Trophoblast cell (in vitro differentiated cells and primary cell): Measurements from ENCODE around the gene OSBPL1A.

Source experiments
- DNase-seq, 2 donors: peaks; one replicate each; pipeline ENCODE4 v3.0.0-alpha.2; 2016
- H2AFZ ChIP-seq: 2 replicates; pipeline ENCODE4 v1.6.1; 2013; ENCODE audit warnings: low read length, moderate library complexity, mild to moderate bottlenecking; ENCODE audit not compliant: insufficient read depth, poor library complexity
- H2AK5ac ChIP-seq: 2 replicates; pipeline ENCODE4 v1.6.1; 2013; ENCODE audit warnings: mild to moderate bottlenecking, low read length
- H2BK120ac ChIP-seq: 2 replicates; pipeline ENCODE4 v1.6.1; 2013; ENCODE audit warnings: low read length, mild to moderate bottlenecking, moderate library complexity; ENCODE audit not compliant: insufficient read depth, poor library complexity
- H2BK12ac ChIP-seq: 2 replicates; pipeline ENCODE4 v1.6.1; 2013; ENCODE audit warnings: mild to moderate bottlenecking, low read length, moderate library complexity
- H2BK5ac ChIP-seq: 2 replicates; pipeline ENCODE4 v1.6.1; 2013; ENCODE audit warnings: low read length, low read depth, moderate library complexity, mild to moderate bottlenecking; ENCODE audit not compliant: poor library complexity
- H3K14ac ChIP-seq: 2 replicates; pipeline ENCODE4 v1.6.1; 2013; ENCODE audit warnings: mild to moderate bottlenecking, low read length
- H3K18ac ChIP-seq: 2 replicates; pipeline ENCODE4 v1.6.1; 2013; ENCODE audit warnings: mild to moderate bottlenecking, low read length
- H3K23ac ChIP-seq: 2 replicates; pipeline ENCODE4 v1.6.1; 2013; ENCODE audit warnings: low read length
- H3K27ac ChIP-seq: 2 replicates; pipeline ENCODE4 v1.5.1; 2013; ENCODE audit warnings: low read depth, mild to moderate bottlenecking, inconsistent platforms, low read length, moderate library complexity
- H3K27me3 ChIP-seq: 2 replicates; pipeline ENCODE4 v1.6.1; 2013; ENCODE audit warnings: inconsistent platforms, mild to moderate bottlenecking, low read length, moderate library complexity; ENCODE audit not compliant: insufficient read depth
- H3K36me3 ChIP-seq, 2 experiments: 1 replicate in 1 of 2; 2 replicates in 1 of 2; pipeline ENCODE4 v1.6.1; 2013; ENCODE audit warnings: low read length in 2 of 2, mild to moderate bottlenecking in 2 of 2, moderate library complexity in 1 of 2; ENCODE audit not compliant: insufficient read depth in 2 of 2, control insufficient read depth in 1 of 2
- H3K4ac ChIP-seq: 2 replicates; pipeline ENCODE4 v1.6.1; 2013; ENCODE audit warnings: low read depth, mild to moderate bottlenecking, low read length, moderate library complexity
- H3K4me1 ChIP-seq, 2 experiments: 1 replicate in 1 of 2; 2 replicates in 1 of 2; pipeline ENCODE4 v1.6.1; 2013; ENCODE audit warnings: low read length in 2 of 2, mild to moderate bottlenecking in 2 of 2, moderate library complexity in 1 of 2; ENCODE audit not compliant: insufficient read depth in 2 of 2, control insufficient read depth in 1 of 2
- H3K4me2 ChIP-seq: 2 replicates; pipeline ENCODE4 v1.6.1; 2013; ENCODE audit warnings: inconsistent platforms, mild to moderate bottlenecking, low read length, moderate library complexity
- H3K4me3 ChIP-seq: 2 replicates; pipeline ENCODE4 v1.5.1; 2013; ENCODE audit warnings: mild to moderate bottlenecking, low read depth, low read length, inconsistent platforms
- H3K79me1 ChIP-seq: one replicate; pipeline ENCODE4 v1.6.1; 2013; ENCODE audit warnings: low read length
- H3K79me2 ChIP-seq: 2 replicates; pipeline ENCODE4 v1.6.1; 2013; ENCODE audit warnings: low read length, mild to moderate bottlenecking; ENCODE audit not compliant: control insufficient read depth, insufficient read depth, poor library complexity
- H3K9ac ChIP-seq: 2 replicates; pipeline ENCODE4 v1.6.1; 2013; ENCODE audit warnings: mild to moderate bottlenecking, low read length
- H3K9me3 ChIP-seq: 2 replicates; pipeline ENCODE4 v1.6.1; 2013; ENCODE audit warnings: low read depth, mild to moderate bottlenecking, control low read depth, inconsistent platforms, low read length; ENCODE audit not compliant: insufficient read depth
- H4K12ac ChIP-seq: 2 replicates; pipeline ENCODE4 v1.6.1; 2013; ENCODE audit warnings: low read depth, mild to moderate bottlenecking, low read length, moderate library complexity
- H4K8ac ChIP-seq: 2 replicates; pipeline ENCODE4 v1.6.1; 2013; ENCODE audit warnings: low read depth, mild to moderate bottlenecking, low read length, moderate library complexity
- H4K91ac ChIP-seq: one replicate; pipeline ENCODE4 v1.6.1; 2013; ENCODE audit warnings: low read depth, mild to moderate bottlenecking, low read length, moderate library complexity
- WGBS: extraction: QIAGEN DNeasy Blood & Tissue Kit; methylation state at CpG from one replicate; pipeline ENCODE4 v1.1.7; 2013; ENCODE audit warnings: missing lambda C conversion rate; ENCODE audit not compliant: insufficient read length, insufficient coverage; ENCODE audit errors: extremely low coverage; 5-methylcytosine and 5-hydroxymethylcytosine counted together

The OSBPL1A gene

DNA sequence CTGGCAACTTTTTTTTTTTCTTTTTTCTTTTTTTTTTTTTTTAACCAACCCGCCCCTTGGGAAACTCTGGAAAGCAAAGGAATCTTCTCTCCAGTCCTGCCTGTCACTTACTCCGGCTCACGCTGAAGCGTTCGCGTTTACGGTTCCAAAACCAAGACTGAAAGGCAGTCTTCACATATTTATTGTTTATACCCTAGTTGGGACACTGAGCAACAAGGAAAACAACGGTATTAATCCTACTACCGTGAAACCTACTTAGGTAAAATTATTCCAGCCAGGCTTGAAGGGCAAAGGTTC is 125.4 kb downstream of the OSBPL1A start:
- no CpG with 5 or more reads among the region's 9 CpGs for WGBS
- Histone ChIP-seq H3K79me1 (peaks cover 8% of the 10 kb centered on the region), H3K4me3 (peak overlapping the region; percentile 90), H2BK120ac (no peak overlapping the region), H3K23ac (no peak overlapping the region), H3K4me1 (no peaks in the 10 kb centered on the region), H3K9ac (no peak overlapping the region), H2AK5ac (no peak overlapping the region), H2AFZ (peak overlapping the region; percentile 52), H3K36me3 (no peaks in the 10 kb centered on the region), H3K4me2 (peak overlapping the region; percentile 96), H3K27me3 (no peaks in the 10 kb centered on the region), H3K79me2 (peaks cover 8% of the 10 kb centered on the region), H3K14ac (no peak overlapping the region), H4K91ac (no peak overlapping the region), H4K12ac (no peak overlapping the region), H3K4ac (peak overlapping the region; percentile 28), H3K18ac (no peak overlapping the region), H3K9me3 (no peaks in the 10 kb centered on the region), H3K27ac (peak overlapping the region; percentile 93), H2BK5ac (peak overlapping the region; percentile 88), H4K8ac (peak overlapping the region; percentile 88), H2BK12ac (peak overlapping the region; percentile 53)
- no peak for DNase-seq

DNA sequence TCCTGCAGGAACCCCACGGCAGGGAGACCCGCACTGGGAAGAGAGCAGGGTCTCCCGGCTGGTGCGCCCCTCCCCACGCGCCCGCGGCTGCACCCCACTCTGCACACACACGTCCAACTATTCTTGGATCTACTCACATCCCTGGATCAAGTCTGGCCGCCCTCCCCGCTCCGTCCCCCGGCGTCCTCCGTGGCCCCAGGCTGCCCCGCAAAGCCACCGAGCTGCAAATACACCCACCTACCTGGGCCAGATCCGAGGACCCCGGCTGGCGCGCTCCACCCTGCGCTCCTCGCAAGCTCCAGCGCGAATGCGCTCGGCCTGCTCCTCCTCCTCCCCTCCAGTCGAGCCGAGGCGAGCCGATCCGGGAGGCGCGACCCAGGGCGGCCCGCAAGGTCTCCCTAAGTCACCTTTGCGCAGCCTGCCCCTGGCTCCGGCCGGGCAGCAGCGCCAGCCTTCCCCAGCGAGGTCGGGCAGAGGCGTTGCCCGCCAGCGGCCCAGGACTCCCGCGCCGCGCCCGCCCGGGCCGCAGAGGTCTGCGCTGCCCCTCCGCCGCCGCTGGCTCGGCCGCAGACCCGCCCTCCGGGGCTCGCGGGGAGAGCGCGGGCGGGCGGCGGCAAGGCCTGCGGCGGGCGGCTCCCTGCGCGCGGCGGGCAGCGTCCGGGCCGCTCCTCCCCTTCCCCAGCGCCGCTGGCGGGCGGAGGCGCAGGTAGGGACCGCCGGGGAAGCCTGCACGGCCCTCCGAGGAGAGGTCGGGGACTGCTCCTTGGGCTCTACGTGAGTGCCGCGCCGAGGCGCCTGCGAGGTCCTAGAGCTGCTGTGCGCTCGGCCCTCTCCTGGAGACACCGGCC is 126.0 kb downstream of the OSBPL1A start:
- no CpG with 5 or more reads among the region's 96 CpGs for WGBS
- peak overlapping the region; percentile 28 for H3K4ac ChIP-seq
- H2AK5ac ChIP-seq, result no peak overlapping the region
- H3K14ac ChIP-seq, result peak overlapping the region; percentile 88
- H3K4me3 ChIP-seq, result peak overlapping the region; percentile 90
- no peaks in the 10 kb centered on the region for H3K4me1 ChIP-seq
- peak overlapping the region; percentile 65 for H2AFZ ChIP-seq
- H3K9me3 ChIP-seq, result no peaks in the 10 kb centered on the region
- peak overlapping the region; percentile 96 for H3K4me2 ChIP-seq
- no peak overlapping the region for H3K23ac ChIP-seq
- peak; percentile 80 to 82 for DNase-seq
- H4K8ac ChIP-seq, result peak overlapping the region; percentile 88
- H3K27ac ChIP-seq, result peak overlapping the region; percentile 93
- peak overlapping the region; percentile 43 for H3K18ac ChIP-seq
- peak overlapping the region; percentile 88 for H2BK5ac ChIP-seq
- no peaks in the 10 kb centered on the region for H3K27me3 ChIP-seq
- H4K12ac ChIP-seq, result peak overlapping the region; percentile 47
- H2BK120ac ChIP-seq, result peak overlapping the region; percentile 76
- H2BK12ac ChIP-seq, result peak overlapping the region; percentile 55
- H3K79me1 ChIP-seq, result peaks cover 8% of the 10 kb centered on the region
- peak overlapping the region; percentile 89 for H4K91ac ChIP-seq
- H3K79me2 ChIP-seq, result peaks cover 8% of the 10 kb centered on the region
- H3K36me3 ChIP-seq, result no peaks in the 10 kb centered on the region
- H3K9ac ChIP-seq, result peak overlapping the region; percentile 96

DNA sequence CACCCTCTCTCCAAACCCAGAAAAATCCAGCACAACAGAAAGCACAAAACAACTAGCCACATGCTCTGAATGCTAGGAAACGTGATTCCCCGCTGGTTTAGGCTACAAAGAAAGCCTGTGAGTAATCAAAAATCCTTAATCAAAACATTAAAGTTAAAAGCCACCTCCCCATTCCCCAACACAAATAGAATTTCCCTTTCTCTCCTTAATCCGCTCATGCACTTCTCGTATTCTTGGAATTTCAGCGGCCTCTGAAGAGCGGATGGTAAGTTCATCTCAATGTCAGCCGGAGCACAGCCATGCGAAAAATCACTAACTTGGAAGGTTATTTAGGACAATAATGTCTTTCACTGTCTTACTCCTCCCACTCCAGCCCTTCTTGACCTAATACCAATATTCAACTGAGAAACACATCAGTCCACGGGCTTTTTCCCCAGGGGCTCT is 126.7 kb downstream of the OSBPL1A start:
- H3K27ac ChIP-seq, result peak overlapping the region; percentile 93
- no peak overlapping the region for H3K9ac ChIP-seq
- peak overlapping the region; percentile 96 for H3K4me2 ChIP-seq
- no peak overlapping the region for H2BK12ac ChIP-seq
- peak overlapping the region; percentile 46 for H4K8ac ChIP-seq
- peak overlapping the region; percentile 43 for H3K18ac ChIP-seq
- no peak overlapping the region for H4K91ac ChIP-seq
- no peak overlapping the region for H2AK5ac ChIP-seq
- peak overlapping the region; percentile 65 for H2AFZ ChIP-seq
- peak overlapping the region; percentile 90 for H3K4me3 ChIP-seq
- H3K9me3 ChIP-seq, result no peaks in the 10 kb centered on the region
- H3K4ac ChIP-seq, result no peak overlapping the region
- no peak overlapping the region for H2BK5ac ChIP-seq
- no peaks in the 10 kb centered on the region for H3K36me3 ChIP-seq
- peaks cover 8% of the 10 kb centered on the region for H3K79me2 ChIP-seq
- no peak overlapping the region for H4K12ac ChIP-seq
- H3K27me3 ChIP-seq, result no peaks in the 10 kb centered on the region
- H3K4me1 ChIP-seq, result no peaks in the 10 kb centered on the region
- H3K79me1 ChIP-seq, result peaks cover 8% of the 10 kb centered on the region
- peak overlapping the region; percentile 35 for H2BK120ac ChIP-seq
- peak overlapping the region; percentile 88 for H3K14ac ChIP-seq
- no CpG with 5 or more reads among the region's 9 CpGs for WGBS
- H3K23ac ChIP-seq, result no peak overlapping the region
- DNase-seq, result peak in 1 of 2 donors; percentile 25

DNA sequence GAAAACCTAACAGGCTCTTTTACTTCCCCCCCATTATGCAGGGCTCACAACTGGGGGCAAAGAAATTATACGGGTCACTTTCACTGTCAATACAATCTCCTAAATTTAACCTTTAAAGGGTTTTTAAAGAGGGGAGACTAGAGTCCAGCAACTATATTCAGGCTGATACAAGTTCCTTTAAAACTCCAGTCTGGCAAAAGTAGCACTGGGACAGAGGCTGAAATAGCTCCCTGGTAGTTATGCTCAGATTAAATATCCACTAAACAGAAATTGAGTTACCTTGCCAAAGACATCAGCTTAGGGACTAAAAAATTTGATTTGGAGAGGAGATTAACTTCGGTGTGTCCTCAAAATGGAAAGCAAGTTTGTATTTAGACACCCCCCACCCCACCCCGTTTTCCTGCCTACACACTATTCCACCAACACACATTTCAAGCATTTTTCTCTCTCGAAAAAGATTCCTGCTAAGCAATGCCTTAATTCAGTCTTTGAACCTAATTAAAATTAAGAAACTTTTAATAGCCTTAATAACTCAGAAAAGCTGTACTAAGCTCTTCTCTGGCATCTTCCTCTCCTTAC is 127.2 kb downstream of the OSBPL1A start:
- Histone ChIP-seq H2AK5ac (no peak overlapping the region), H3K4me3 (no peak overlapping the region), H3K36me3 (peaks cover 0 to 2% of the 10 kb centered on the region in 2 experiments), H3K27me3 (no peaks in the 10 kb centered on the region), H3K23ac (no peak overlapping the region), H3K14ac (no peak overlapping the region), H4K8ac (no peak overlapping the region), H3K9ac (no peak overlapping the region), H2BK12ac (no peak overlapping the region), H2AFZ (no peak overlapping the region), H2BK120ac (no peak overlapping the region), H4K12ac (no peak overlapping the region), H3K4me2 (peak overlapping the region; percentile 96), H3K79me2 (peaks cover 9% of the 10 kb centered on the region), H3K18ac (no peak overlapping the region), H2BK5ac (no peak overlapping the region), H3K9me3 (no peaks in the 10 kb centered on the region), H3K4me1 (no peaks in the 10 kb centered on the region), H3K4ac (no peak overlapping the region), H3K27ac (no peak overlapping the region), H3K79me1 (peaks cover 8% of the 10 kb centered on the region), H4K91ac (no peak overlapping the region)
- DNase-seq, result no peak
- WGBS, result no CpG with 5 or more reads among the region's 4 CpGs
